Daoy (cell line): ENCODE results near the gene CYP11A1. TPM values are rescaled to one million over a fixed set of nuclear protein-coding genes. Genes with fewer than 3 reads are reported as not detected.

Experiments
- DNase-seq: peaks from one replicate; pipeline ENCODE4 v3.0.0-alpha.2; 2015; ENCODE audit warnings: low read depth
- total RNA-seq: library from RNA; depleted of rRNA; stranded (reverse); fragments of >200 nt; shearing (Covaris generic); gene quantifications from 2 replicates; pipeline ENCODE4 v1.2.3, GENCODE V29; 2014

Gene CYP11A1
- total RNA-seq, 1 experiment from 2014 or later, result 0.06 TPM

DNA sequence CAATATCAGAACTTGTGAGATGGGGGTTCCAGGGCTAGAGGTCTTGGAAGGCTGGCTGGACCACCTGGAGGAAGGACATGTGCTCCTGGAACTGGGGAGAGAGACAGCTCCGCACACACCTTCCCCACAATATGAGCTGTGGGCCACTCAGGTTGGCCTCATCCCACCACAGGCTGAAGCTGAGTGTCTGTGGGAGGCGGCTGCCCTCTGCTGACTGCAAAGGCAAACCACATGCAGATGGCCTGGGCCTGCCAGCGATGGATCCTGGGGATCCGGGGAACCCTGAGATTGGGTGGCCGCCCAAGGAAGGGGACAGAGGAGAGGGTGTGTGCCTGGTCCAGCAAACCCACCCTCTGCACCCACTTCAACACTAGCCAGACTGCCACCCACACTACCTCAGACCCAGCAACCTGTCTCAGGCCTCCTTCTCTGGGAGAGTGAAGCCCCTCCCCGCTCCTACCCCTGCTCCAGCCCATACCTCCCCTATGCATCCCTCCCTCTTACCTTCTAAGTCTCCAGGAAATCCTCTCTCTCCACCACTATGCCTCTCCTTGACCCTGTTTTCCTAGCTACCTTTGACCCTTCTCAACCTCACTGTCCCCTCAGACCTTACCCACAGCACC lies 44.8 kb downstream of the CYP11A1 start:
- peak; percentile 80 for DNase-seq

DNA sequence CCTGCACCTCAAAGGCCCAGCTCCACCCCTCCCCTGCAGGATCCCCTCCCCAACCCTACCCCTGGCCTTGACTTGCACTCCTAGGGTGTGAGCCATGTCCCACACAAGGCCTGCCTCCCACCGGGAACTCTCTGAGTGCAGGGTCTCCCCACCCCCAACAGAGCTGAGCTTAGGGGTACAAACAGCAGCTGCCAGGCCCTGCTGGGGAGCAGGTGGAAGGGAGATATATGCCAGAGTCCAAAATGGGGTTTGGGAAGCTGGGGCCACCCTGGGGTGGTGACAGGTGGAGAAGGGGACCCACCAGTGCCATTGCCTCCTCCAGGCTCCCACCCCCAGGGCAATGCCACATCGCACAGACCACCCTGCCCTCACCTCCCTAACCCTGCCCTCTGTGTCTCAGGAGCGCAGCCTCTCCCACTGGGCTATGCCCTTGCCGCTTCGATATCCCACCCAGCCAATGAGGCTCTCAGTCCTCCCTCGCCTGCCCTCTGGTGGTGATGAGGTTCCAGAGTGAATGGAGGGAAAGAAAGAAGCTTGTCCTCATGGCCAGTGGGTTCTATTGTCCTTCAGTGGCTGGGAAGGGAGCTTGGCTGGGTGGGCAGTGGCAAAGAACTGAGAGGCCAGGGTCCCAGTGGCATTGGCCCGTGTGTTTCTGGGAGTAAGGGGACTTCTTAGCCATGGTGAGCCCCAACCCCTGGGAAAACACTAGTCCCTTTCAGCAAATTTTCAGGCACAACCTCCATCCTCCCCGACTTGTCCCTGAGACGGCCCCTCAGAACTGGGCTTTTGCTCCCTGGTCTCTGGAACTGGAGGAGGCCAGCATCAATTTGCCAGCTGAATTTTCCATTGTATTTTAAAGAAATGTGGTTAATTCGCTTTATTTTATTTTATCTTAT lies 46.8 kb downstream of the CYP11A1 start:
- DNase-seq, result peak; percentile 69

DNA sequence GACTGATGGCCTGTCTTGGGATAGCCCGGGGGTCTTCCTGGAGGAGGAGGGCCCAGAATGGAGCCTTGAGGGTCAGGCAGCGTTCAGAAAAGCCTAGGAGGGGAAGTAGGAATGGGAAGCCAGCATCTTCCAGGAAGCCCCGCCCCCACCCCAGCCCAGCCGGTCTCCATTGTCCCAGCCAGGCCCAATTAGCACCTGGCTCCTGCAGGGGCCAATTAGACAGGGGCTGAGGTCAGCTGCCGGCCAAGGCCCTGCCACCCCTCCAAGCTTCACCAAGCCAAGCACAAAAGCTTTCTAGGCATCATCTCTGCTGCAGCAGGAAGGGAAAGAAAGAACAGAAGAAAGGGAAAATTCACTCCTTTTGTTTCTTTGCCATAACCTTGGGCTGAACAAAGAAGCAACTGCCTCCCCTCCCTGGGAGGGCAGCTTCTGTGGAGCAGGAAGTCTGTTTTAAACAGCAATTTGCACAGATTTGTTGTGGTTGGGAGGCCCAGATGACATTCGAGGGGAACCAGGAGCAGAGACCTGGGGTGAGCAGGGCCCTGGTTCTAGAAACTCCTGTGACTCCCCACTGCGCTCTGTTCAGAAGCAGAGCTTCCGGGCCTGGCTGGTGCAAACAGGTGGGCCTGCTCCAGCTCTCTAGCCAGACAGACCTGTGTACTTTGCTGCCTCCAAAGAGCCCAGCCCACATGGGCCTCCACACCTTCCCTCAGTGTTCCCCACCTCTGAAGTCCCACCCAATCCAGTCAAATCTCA lies 47.7 kb downstream of the CYP11A1 start:
- peak; percentile 25 for DNase-seq

DNA sequence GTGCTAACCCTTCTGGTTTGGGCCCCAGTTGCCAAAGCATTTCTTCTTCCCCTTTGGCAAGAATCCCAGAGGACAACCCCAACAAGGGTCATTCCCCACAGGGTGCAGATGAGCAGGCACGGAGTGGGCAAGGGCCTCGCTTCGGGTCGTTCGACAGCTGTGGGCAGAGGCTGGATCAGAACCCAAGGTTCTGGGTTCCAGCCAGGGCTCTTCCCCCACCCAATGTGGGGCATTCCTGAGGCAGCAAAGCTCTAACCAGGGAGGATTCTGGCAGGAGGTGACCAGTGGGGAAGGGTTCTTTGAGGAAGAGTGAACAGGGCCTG lies 48.3 kb downstream of the CYP11A1 start:
- DNase-seq, result no peak

DNA sequence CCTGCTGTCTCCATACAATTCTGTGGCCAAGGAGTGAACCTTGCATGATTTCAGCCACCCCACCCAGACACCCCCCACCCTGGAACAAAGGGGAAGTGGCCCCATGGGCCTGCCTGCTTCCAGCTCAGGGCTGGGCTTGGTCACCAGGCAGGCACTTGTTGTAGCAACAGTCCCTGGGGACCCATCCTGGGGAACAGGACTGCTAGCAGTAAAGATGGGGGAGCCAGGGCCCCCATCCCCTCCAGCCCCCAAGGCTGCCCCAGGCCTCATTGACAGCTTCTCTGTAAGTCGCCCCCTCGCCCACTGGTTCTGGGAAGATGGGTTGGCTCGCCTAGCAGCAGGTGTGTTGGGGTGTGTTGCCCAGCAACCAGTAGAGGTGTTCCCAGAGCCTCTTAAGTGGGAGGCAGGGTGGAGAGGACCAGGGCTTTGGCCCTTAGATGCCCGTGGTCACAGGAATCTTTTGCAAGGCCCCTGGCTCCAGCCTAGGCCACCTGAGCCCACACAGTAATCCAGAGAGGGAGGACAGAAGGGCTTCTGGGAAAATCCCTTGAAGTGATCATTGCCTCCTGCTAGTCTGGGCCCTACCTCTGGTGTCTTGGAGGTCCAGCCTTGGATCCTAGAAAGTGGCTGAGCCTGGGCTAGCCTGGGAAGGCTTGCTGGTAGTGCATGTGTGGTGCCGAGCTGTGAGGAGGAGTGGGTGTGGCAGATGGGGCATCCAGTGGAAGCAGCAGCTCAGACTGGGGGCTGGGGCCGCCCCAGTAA lies 48.9 kb downstream of the CYP11A1 start:
- peak; percentile 64 for DNase-seq

DNA sequence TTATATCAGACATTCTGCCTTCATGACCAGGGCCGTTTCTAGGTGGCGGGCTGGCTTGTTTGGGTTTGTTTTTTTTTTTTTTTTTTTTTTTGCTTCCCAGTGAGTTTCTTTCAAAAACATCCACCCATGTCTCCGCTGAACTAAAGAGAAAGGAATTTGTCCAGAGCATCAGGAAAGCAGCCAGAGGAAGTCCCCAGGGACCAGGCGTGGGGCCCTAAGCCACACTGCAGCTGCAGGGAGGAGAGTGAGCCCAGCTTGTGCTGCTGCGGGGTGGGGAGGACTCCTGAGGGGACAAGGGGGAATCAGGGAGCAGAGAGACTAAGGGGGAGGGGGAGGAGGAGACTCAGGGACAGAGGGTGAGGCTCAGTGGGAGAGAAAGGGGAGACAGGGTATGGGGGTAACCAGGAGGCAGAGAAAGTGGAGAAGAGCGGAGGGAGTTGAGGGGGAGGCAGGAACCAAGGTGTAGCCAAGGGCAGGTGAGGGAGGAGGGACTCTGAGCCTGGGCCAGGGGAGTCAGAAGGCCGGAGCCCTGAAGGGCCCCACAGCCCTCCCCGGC lies 49.5 kb downstream of the CYP11A1 start:
- peak; percentile 95 for DNase-seq

DNA sequence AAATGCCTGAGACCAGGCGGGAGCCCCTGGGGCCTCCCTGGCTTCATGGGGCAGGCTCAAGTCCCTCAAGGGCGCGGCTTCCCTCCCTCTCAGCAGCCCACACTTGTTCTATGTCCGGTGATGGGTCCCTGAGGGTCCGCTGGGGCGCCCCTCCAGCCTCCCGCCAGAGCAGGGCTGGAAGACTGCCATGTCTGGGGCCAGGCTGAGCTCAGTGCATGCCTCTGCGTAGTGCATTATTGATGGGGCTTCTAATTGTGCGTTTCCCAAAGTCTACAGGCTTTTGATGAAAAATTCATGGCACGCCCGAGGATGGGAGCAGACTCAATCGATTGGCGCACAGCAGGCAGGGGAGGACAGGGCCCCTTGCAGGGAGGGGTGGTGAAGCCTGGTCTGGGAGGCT lies 51.3 kb downstream of the CYP11A1 start:
- DNase-seq, result no peak

DNA sequence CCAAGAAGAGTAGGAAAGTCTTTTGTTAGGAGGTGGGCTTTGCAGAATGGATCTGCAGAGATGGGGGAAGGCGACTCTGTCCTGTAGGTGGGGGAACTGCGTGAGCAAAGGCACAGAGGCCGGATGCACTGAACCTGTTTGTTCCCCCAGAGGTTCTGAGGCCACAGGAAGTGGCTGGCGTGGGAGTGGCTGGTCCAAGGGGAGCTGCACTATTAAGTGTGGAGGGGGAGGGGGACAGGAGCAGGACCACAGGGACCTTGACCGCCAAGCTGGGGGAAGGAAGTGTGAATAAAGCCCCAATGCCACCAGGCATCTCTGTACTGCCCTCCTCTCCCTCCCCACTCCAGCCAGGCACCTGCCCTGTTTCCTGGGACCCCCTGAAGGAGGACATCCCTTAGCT lies 51.8 kb downstream of the CYP11A1 start:
- peak; percentile 61 for DNase-seq

DNA sequence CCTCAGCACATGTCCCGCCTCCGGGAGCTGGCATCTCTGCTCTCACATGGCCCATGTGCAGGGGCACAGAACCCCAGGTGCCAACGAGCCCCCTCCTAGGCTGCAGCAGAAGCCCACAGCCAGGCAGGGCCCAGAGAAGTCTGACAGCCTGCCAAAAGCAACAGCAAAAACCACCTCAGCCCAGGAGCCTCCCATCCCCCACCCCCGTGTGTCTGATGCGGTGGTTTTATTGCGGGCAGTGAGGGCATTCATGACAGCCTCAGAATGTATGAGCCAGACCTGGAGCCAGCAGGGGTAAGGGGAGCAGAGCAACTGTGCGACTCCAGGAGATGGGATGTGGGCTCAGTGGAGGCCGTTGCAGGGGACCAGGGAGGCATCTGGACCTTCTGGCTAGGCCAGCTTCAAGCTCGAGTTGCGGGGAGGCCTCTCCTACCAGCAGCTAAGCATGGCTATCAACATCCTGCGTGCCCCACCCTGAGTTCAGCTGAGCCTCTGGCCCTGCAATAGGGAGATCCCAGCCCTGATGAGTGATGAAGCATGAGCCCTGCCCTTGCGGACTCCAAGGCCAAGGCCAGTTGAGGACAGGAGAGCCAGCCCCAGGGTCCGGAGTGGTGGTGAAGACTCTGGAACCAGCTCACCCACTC lies 52.5 kb downstream of the CYP11A1 start:
- DNase-seq, result peak; percentile 87

DNA sequence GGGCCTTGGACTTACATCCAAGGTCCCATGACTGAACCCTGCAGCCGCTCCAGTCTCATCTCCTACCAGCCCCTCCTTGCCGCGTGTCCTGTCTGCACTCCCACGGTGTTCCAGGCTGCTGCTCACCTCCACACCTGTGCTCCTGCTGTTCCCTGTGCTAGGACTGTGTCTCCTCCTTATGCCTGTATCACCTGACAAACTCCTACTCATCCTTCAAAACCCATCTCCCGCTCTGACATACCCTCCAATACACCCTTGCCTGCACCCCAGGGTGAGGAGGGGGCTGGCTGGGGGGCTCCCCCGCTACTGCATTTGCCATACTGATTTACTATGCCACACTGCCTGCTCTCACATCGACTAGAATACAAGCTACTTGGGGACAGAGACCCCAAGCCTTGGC lies 53.6 kb downstream of the CYP11A1 start:
- DNase-seq, result no peak

DNA sequence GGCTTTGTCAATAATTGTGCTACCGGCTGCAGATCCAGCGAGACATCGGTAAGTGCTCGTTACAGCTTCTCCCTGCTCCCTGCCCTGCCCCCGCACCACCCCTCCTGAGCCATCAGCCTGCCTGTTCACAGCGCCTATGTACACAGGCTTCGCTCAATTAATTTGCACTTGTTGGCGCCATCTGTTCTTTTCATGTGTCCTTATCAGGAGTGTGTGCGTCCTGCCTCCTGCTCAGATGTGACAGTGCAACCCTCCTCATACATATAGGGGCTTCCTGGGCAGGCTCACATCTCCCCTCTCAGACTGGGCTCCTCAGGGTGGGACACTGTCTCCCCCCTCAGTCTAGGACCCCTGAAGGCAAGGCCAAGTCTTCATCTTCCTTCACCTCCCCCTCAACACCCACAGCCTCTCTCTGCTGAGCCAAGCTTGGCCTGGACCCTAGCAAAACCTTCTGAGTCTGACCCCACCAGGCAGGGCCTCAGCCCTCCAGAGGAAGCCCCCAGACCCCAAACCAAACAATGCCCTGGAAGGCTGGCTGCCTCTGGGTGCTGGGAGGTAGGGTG lies 54.9 kb downstream of the CYP11A1 start:
- DNase-seq, result no peak

DNA sequence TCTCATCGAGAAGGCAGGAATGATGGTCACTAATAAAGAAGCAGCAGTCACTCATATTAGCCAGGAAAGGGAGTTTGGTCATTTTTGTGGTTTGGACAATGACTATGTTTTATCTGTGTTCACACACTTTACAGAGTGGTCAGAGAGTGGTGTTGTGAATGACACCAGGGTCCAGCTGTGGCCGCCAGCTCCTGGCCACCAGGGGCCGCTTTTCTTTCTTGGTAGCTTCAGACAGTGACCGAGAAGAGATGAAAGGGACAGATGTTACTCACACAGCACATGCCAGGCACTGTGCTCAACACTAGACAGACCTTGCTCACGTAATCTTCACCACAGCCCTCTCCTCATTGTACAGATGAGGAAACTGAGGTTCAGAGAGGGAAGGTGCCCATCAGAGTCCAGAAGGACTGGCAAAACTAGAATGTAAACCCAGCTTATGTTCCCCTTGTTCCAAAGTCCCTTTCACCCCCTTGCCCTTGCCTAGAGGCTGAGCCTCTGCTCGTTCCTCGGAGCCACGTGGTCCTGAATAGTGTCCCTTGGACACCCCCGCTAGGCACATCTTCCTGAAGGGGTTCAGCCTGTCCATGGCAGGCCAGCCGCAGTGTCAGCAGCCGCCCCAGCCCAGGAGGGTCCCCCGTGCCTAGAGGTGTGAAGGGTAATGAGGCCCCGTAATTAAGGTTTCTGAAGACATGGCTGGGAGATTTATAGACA lies 55.6 kb downstream of the CYP11A1 start:
- no peak for DNase-seq

DNA sequence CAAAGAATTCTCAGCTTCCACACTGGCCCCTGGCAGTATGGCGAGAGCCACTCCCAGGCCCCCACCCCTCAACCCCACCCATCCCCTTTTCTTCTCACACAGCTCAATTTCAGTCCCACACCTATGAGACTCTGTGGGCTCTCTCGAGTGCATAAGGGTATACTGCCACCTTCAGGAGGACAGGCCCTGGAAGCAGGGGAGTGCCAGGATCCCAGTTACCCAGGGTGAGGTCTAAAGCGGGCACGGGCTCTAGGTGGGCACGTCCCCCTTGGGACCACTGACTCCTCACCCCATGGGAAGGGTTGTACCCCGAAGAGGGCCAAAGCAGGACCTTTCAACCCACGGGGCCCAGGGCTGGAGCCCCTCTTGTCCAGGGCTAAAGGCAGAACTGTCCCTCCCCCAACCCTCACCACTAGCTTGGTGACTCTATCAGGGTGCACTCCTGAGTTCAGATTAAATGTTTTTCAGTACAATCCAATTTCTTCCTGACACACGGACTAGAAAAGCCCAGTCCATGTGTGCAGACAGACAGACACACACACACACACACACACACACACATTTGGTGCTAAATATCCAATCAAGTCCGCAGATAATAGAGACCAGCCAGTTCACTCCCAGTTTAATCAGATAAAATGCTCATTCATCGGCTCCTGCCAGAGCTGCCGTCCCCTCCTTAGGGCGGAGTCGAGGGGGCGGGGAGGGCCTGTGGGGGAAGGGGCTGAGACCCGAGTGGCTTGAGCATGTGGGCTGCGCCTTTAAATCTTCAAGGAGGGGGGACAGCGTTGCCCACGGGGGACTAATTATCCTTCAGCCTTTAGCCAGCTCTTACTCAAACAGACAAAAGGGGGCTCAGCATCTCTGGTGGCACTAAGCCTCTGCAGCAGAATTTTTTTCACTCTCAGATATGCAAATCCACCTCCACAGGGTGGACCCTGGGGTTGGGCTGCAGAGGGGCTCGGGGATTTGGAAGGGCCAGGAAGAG lies 59.3 kb downstream of the CYP11A1 start:
- peak; percentile 78 for DNase-seq

DNA sequence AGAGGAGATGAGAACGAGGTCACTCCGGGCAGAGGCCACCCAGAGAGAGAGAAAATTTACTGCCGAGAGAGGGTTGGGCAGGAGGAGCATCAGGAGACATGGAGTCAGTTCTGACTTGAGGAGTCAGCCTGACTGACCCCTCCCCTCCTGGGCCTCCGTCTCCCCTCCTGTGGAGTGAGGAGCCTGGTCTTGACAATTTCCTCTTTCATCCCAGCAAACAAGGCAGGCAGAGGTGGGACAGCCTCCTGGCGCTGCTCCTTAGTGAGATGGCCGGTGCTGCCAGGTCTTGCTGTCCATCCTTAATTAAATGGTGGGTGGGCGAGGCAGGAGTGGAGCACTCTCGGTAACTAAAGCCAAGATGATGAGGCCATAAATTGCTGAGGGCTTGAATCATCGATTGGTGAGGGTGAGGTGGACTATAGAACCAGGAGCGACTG lies 60.6 kb downstream of the CYP11A1 start:
- DNase-seq, result no peak

DNA sequence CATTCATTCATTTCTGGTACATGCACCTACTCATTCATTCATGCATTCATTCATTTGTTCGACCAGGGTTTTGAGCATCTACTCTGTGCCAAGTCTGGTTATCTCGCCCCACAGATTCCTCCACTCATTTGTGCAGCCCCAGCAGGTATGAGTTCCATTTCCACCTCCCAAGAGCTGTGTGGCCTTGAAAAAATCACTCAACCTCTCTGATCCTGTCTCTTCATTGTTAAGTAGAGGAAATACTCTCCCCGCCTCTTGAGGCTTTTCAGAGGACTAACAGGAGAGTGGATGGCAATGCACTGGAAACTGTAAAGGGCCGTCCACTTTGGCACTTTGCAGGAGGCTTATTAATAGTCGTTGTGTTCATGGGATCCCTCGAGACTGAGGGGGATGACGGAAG lies 61.8 kb downstream of the CYP11A1 start:
- DNase-seq, result no peak

DNA sequence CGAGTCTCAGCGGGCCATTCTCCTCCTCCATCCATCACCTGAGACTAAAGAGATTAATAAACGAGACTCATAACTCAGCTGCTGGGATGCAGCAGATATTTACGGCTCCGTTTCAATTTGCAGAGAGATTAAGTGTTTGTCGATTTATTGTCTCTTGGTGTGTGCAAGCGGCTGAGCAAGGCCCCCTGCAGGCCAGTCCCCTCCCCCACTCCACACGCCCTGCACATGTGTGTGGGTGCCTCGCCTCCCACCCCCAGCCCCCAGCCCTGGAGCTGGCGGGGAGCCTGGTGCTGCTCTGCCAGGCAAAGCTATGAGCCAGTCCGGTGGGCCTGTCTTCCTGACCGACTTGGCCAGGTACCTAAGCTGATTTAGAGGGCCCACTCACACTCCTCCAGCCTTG lies 63.0 kb downstream of the CYP11A1 start:
- no peak for DNase-seq

DNA sequence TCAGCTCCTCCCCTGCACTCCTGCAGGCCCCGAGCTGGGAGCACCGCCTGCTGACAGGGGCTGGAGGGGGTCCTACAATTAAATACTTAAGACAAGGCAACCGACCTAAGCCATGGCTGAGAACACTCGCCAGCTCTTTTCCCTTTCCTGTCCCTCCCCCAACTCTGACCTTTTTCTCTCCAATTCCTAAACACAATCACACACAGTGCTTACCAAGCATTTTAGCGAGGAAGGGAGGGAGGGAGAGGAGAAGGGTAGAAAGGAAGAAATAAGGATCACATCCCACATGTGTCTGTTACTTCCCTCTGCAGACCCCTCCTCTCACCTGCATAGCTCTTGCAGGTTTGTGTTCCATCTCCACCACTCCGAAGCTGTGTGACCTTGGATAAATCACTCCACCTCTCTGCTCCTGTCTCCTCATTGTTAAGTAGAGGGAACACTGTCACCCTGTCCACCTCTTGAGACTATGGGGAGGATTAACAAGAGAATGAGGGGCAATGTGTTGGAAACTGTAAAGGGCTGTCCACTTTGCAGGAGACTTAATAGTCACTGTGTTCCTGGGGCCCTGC lies 63.6 kb downstream of the CYP11A1 start:
- no peak for DNase-seq

DNA sequence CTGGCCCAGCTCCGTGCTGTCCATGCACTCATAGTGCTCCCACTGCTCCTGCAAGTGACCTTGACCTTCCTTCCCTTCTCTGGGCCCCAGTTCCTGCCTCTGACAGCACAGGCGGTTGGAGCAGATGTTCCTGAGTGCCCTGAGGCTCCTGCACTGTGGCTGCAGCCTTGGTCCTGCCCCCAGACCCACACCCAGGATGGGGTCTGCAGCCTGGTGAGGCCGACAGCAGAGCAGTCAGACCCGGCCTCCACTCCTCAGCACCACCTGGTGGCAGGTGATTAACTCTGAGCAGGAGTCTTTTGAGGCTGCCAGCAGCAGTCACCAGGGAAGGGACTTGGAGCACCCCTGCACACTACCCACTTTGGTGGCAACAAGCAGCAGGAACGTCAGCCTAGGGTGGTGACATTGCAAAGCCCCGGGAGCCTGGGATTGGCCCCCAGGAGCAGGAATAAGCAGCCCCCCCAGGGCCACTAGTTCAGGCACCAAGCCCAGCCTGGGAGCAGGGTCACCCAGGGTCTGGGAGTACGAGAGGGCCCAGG lies 64.6 kb downstream of the CYP11A1 start:
- peak; percentile 52 for DNase-seq
